ENCODE data around the gene GRAP2. TPM values are rescaled to one million over a fixed set of nuclear protein-coding genes. Genes with fewer than 3 reads are reported as not detected.

Gene GRAP2
- total and polyA plus RNA-seq, 2 of the 13 experiments (the other 11 are each of a cell fraction or from before 2014, with no cell fraction given): 0.15 TPM; not detected in 1

DNA sequence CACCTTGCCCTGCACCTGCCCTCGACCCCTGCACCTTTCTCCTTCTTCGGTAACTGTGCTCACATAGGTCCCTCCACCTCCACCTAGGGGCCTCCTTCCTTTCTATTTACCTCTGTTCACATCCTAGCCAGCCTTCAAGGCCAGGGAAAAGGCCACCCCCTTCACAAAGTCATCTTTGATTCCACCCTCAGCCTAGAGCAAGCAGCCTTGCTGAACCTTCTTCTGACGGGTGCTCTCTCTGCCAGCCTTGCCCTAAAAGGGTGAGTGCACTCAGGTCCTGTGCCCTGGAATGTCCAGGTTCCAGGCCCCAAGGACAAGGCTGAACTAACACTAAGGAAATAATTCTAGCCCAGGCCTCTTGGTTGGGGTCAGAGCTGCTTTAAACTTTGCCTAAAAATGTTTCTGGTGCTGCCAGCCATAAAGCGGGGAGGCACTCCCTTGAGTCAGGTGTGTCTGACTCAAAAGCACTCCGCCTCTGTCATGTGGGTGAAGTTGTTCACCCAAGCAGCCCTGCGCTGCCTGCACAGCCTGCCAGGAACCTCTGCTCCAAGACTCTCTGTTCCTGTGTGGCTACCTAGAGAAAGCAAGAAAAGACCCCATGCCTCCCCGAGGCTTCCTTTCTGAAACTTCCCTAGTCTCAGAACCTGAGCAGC, 84.6 kb downstream of the GRAP2 start:
- no peak overlapping the region for H3K9ac ChIP-seq (ENCODE audit: insufficient read depth, low read depth, low read length)
- BruUV-seq (replicated peaks): no TSS peak
- TF ChIP-seq KLF11 (CRISPR knock-in tag; IDR thresholded peaks at IDR 0.05): no peak
- no peak for TF ChIP-seq FOXK1 (CRISPR knock-in tag; IDR thresholded peaks at IDR 0.05; ENCODE audit: borderline replicate concordance, low read depth)
- no peak for TF ChIP-seq PHF8 (CRISPR knock-in tag; IDR thresholded peaks at IDR 0.05)
- TF ChIP-seq HDAC6 (IDR thresholded peaks at IDR 0.05; ENCODE audit: low read depth, low read length): no peak
- no peak for TF ChIP-seq AKAP8 (CRISPR knock-in tag; IDR thresholded peaks at IDR 0.05)
- TF ChIP-seq, protein P1, sequence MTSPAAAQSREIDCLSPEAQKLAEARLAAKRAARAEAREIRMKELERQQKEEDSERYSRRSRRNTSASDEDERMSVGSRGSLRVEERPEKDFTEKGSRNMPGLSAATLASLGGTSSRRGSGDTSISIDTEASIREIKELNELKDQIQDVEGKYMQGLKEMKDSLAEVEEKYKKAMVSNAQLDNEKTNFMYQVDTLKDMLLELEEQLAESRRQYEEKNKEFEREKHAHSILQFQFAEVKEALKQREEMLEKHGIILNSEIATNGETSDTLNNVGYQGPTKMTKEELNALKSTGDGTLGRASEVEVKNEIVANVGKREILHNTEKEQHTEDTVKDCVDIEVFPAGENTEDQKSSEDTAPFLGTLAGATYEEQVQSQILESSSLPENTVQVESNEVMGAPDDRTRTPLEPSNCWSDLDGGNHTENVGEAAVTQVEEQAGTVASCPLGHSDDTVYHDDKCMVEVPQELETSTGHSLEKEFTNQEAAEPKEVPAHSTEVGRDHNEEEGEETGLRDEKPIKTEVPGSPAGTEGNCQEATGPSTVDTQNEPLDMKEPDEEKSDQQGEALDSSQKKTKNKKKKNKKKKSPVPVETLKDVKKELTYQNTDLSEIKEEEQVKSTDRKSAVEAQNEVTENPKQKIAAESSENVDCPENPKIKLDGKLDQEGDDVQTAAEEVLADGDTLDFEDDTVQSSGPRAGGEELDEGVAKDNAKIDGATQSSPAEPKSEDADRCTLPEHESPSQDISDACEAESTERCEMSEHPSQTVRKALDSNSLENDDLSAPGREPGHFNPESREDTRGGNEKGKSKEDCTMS (CRISPR knock-in tag; conservative IDR thresholded peaks at IDR 0.05): no peak
- TF ChIP-seq, protein P2, sequence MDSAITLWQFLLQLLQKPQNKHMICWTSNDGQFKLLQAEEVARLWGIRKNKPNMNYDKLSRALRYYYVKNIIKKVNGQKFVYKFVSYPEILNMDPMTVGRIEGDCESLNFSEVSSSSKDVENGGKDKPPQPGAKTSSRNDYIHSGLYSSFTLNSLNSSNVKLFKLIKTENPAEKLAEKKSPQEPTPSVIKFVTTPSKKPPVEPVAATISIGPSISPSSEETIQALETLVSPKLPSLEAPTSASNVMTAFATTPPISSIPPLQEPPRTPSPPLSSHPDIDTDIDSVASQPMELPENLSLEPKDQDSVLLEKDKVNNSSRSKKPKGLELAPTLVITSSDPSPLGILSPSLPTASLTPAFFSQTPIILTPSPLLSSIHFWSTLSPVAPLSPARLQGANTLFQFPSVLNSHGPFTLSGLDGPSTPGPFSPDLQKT (CRISPR knock-in tag; IDR thresholded peaks at IDR 0.05; ENCODE audit: borderline replicate concordance): no peak
- TF ChIP-seq PITX1 (CRISPR knock-in tag; IDR thresholded peaks at IDR 0.05): no peak
- no peak for TF ChIP-seq ZNF205 (CRISPR knock-in tag; IDR thresholded peaks at IDR 0.05)
- TF ChIP-seq, protein P3, sequence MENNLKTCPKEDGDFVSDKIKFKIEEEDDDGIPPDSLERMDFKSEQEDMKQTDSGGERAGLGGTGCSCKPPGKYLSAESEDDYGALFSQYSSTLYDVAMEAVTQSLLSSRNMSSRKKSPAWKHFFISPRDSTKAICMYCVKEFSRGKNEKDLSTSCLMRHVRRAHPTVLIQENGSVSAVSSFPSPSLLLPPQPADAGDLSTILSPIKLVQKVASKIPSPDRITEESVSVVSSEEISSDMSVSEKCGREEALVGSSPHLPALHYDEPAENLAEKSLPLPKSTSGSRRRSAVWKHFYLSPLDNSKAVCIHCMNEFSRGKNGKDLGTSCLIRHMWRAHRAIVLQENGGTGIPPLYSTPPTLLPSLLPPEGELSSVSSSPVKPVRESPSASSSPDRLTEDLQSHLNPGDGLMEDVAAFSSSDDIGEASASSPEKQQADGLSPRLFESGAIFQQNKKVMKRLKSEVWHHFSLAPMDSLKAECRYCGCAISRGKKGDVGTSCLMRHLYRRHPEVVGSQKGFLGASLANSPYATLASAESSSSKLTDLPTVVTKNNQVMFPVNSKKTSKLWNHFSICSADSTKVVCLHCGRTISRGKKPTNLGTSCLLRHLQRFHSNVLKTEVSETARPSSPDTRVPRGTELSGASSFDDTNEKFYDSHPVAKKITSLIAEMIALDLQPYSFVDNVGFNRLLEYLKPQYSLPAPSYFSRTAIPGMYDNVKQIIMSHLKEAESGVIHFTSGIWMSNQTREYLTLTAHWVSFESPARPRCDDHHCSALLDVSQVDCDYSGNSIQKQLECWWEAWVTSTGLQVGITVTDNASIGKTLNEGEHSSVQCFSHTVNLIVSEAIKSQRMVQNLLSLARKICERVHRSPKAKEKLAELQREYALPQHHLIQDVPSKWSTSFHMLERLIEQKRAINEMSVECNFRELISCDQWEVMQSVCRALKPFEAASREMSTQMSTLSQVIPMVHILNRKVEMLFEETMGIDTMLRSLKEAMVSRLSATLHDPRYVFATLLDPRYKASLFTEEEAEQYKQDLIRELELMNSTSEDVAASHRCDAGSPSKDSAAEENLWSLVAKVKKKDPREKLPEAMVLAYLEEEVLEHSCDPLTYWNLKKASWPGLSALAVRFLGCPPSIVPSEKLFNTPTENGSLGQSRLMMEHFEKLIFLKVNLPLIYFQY (CRISPR knock-in tag; IDR thresholded peaks at IDR 0.05; ENCODE audit: borderline replicate concordance): no peak
- TF ChIP-seq ZNF329 (CRISPR knock-in tag; IDR thresholded peaks at IDR 0.05; ENCODE audit: low read depth): no peak
- H3K9me3 ChIP-seq (ENCODE audit: low read length): no peaks in the 10 kb centered on the region
- no peaks in the 10 kb centered on the region for H3K79me2 ChIP-seq (ENCODE audit: insufficient read depth, low read length)
- no peak overlapping the region for H3K27ac ChIP-seq (ENCODE audit: extremely low read length, insufficient read depth, low read length)
- no peak for ATAC-seq
- no peaks in the 10 kb centered on the region for H4K20me1 ChIP-seq (ENCODE audit: insufficient read depth, low read length)
- POLR2A ChIA-PET: no interaction called here
- in situ Hi-C loops (cut with HindIII; ENCODE audit: extremely low pct_ligation_motif_present, low pct_unique_long_range_greater_than_20kb) (no loop called here), intact Hi-C loops (cut with micrococcal nuclease; ENCODE audit: unreplicated experiment) (no loop called here)
- no peak for DNase-seq (ENCODE audit: low spot score)
- CTCF ChIA-PET (ENCODE audit: low intra/inter-chr PET ratio, low total read pairs): no interaction called here
- H3K4me3 ChIP-seq (replicated peaks in 1 of 3; ENCODE audit: insufficient read depth in 1 of 3, low read depth in 2 of 3, low read length in 3 of 3): no peak overlapping the region
- peaks cover 8% of the 10 kb centered on the region for H3K4me1 ChIP-seq (ENCODE audit: insufficient read depth, low read length)
- no peak overlapping the region for H2AFZ ChIP-seq (ENCODE audit: low read length)
- WGBS (ENCODE audit: low lambda C conversion rate): 18% methylated on average over 5 of the region's 7 CpGs
- FAIRE-seq: no peak
- peaks cover 2 to 19% of the 10 kb centered on the region in 2 experiments; a peak in 2 of 5 replicates for H3K27me3 ChIP-seq (ENCODE audit: control insufficient read depth in 1 of 2, insufficient read depth in 2 of 2, low read length in 2 of 2)
- H3K36me3 ChIP-seq (replicated peaks in 1 of 2; ENCODE audit: control insufficient read depth in 1 of 2, insufficient read depth in 2 of 2, low read length in 2 of 2): no peaks in the 10 kb centered on the region
- no peak overlapping the region for H3K4me2 ChIP-seq (ENCODE audit: low read depth, low read length)

Data from HepG2 (cell line).